WTC11 (cell line): Measurements from ENCODE around the gene FFAR2. TPM values are rescaled to one million over a fixed set of nuclear protein-coding genes. Genes with fewer than 3 reads are reported as not detected.

Source experiments
- ATAC-seq: fragments of 200-7000 bp; cut with Tn5 transposase; 2 replicates; pipeline ENCODE4 v1.10.0; 2021; ENCODE audit warnings: mild to moderate bottlenecking, moderate library complexity
- CTCF ChIA-PET: fragments of 300-600 bp; sonication (Branson Sonifier 250); formaldehyde crosslinking; loops from one replicate; lab custom pipeline; 2021; ENCODE audit warnings: antibody characterized with exemption; lab: Charles Lee
- POLR2A ChIA-PET: fragments of 350-600 bp; sonication (Branson Sonifier 250); formaldehyde crosslinking; loops from one replicate; lab custom pipeline; 2021; ENCODE audit warnings: antibody characterized with exemption; lab: Charles Lee
- DNase-seq: peaks from one replicate; pipeline ENCODE4 v3.0.0; 2021; ENCODE audit warnings: low spot score
- H3K27ac Mint-ChIP-seq: 2 replicates; pipeline ENCODE4 v1.8.0; 2021; ENCODE audit warnings: mixed read lengths
- H3K27me3 Mint-ChIP-seq: 2 replicates; pipeline ENCODE4 v1.8.0; 2021; ENCODE audit warnings: low read depth, mild to moderate bottlenecking, moderate library complexity, mixed read lengths
- H3K36me3 Mint-ChIP-seq: 2 replicates; pipeline ENCODE4 v1.8.0; 2021; ENCODE audit warnings: mixed read lengths
- H3K4me1 Mint-ChIP-seq: 2 replicates; pipeline ENCODE4 v1.8.0; 2022; ENCODE audit warnings: mixed read lengths
- H3K4me3 Mint-ChIP-seq: 2 replicates; pipeline ENCODE4 v1.8.0; 2021; ENCODE audit warnings: mild to moderate bottlenecking, moderate library complexity, mixed read lengths
- H3K9me3 Mint-ChIP-seq: 2 replicates; pipeline ENCODE4 v1.8.0; 2021; ENCODE audit warnings: mixed read lengths
- CDX4 ChIP-seq: fragments of 250-450 bp; sonication (Bioruptor Pico); IDR thresholded peaks from 2 replicates; pipeline ENCODE4 v1.9.0; 2021; ENCODE audit warnings: moderate library complexity, mild to moderate bottlenecking, inconsistent platforms, borderline replicate concordance
- CREM ChIP-seq: sonication (generic); formaldehyde crosslinking; IDR thresholded peaks from 2 replicates; pipeline ENCODE4 v1.8.1; 2022; ENCODE audit warnings: mild to moderate bottlenecking, missing genetic modification reagents, moderate library complexity
- CTCF ChIP-seq: fragments of 200-600 bp; IDR thresholded peaks from 2 replicates; pipeline ENCODE4 v1.8.0; 2022; ENCODE audit warnings: antibody characterized with exemption
- E2F4 ChIP-seq: sonication (generic); formaldehyde crosslinking; IDR thresholded peaks from 2 replicates; pipeline ENCODE4 v1.8.1; 2022; ENCODE audit warnings: low read depth, mild to moderate bottlenecking, moderate library complexity, missing genetic modification reagents, borderline replicate concordance
- E2F5 ChIP-seq: sonication (generic); formaldehyde crosslinking; IDR thresholded peaks from 2 replicates; pipeline ENCODE4 v1.8.1; 2022; ENCODE audit warnings: mild to moderate bottlenecking, moderate library complexity, missing genetic modification reagents
- ESRRA ChIP-seq: sonication (generic); formaldehyde crosslinking; IDR thresholded peaks from 2 replicates; pipeline ENCODE4 v1.8.1; 2022; ENCODE audit warnings: mild to moderate bottlenecking, missing genetic modification reagents, borderline replicate concordance
- ETV6 ChIP-seq: sonication (generic); formaldehyde crosslinking; IDR thresholded peaks from 2 replicates; pipeline ENCODE4 v1.8.1; 2022; ENCODE audit warnings: mild to moderate bottlenecking, missing genetic modification reagents
- FOXP4 ChIP-seq: sonication (generic); formaldehyde crosslinking; IDR thresholded peaks from 2 replicates; pipeline ENCODE4 v1.8.0; 2022; ENCODE audit warnings: mild to moderate bottlenecking, missing genetic modification reagents
- GABPB1 ChIP-seq: sonication (generic); formaldehyde crosslinking; IDR thresholded peaks from 2 replicates; pipeline ENCODE4 v1.8.1; 2023; ENCODE audit warnings: mild to moderate bottlenecking, missing genetic modification reagents
- GRHL2 ChIP-seq: fragments of 250-450 bp; sonication (Bioruptor Pico); IDR thresholded peaks from 2 replicates; pipeline ENCODE4 v1.8.0; 2022; ENCODE audit warnings: mild to moderate bottlenecking, moderate library complexity; ENCODE audit not compliant: insufficient replicate concordance, severe bottlenecking
- MYBL2 ChIP-seq: sonication (generic); formaldehyde crosslinking; IDR thresholded peaks from 2 replicates; pipeline ENCODE4 v1.8.1; 2023; ENCODE audit warnings: mild to moderate bottlenecking, moderate library complexity, missing genetic modification reagents
- NFATC4 ChIP-seq: fragments of 250-450 bp; sonication (Bioruptor Pico); IDR thresholded peaks from 2 replicates; pipeline ENCODE4 v1.9.0; 2021; ENCODE audit warnings: mild to moderate bottlenecking
- PRDM15 ChIP-seq: sonication (generic); formaldehyde crosslinking; IDR thresholded peaks from 2 replicates; pipeline ENCODE4 v1.8.0; 2022; ENCODE audit warnings: missing genetic modification reagents
- PRRX2 ChIP-seq: fragments of 250-450 bp; sonication (Bioruptor Pico); IDR thresholded peaks from 2 replicates; pipeline ENCODE4 v1.8.0; 2021; ENCODE audit warnings: mild to moderate bottlenecking
- RELA ChIP-seq: sonication (generic); formaldehyde crosslinking; IDR thresholded peaks from 2 replicates; pipeline ENCODE4 v1.8.1; 2022; ENCODE audit warnings: missing genetic modification reagents, mild to moderate bottlenecking, borderline replicate concordance
- USF1 ChIP-seq: sonication (generic); formaldehyde crosslinking; IDR thresholded peaks from 2 replicates; pipeline ENCODE4 v1.8.0; 2022; ENCODE audit warnings: mild to moderate bottlenecking, missing genetic modification reagents
- ZNF121 ChIP-seq: sonication (generic); formaldehyde crosslinking; IDR thresholded peaks from 2 replicates; pipeline ENCODE4 v1.8.0; 2023; ENCODE audit warnings: missing genetic modification reagents
- ZNF532 ChIP-seq: fragments of 250-450 bp; sonication (Bioruptor Pico); IDR thresholded peaks from 2 replicates; pipeline ENCODE4 v1.9.0; 2021; ENCODE audit warnings: mild to moderate bottlenecking, borderline replicate concordance
- total RNA-seq: library from RNA; stranded (reverse); gene quantifications from 3 replicates; pipeline ENCODE4 v1.2.3, GENCODE V29; 2021

Gene FFAR2
- total RNA-seq, 1 experiment from 2014 or later = not detected

GRCh38 chr19:35399948-35400772, 47.9 kb upstream of the FFAR2 start:
- POLR2A ChIA-PET = no interaction called here
- H3K9me3 Mint-ChIP-seq = no peaks in the 10 kb centered on the region
- TF ChIP-seq RELA (CRISPR knock-in tag) = no peak
- peak; percentile 42; the same call in 1 of the 2 replicates for TF ChIP-seq ZNF121 (CRISPR knock-in tag)
- TF ChIP-seq GABPB1 = no peak
- TF ChIP-seq FOXP4 (CRISPR knock-in tag) = no peak
- TF ChIP-seq CTCF = no peak
- TF ChIP-seq, all 79 proteins: peak for 1
- Mint-ChIP-seq H3K27me3 (no peaks in the 10 kb centered on the region; the same call in 1 of the 2 replicates), H3K4me3 (no peak overlapping the region), H3K27ac (no peak overlapping the region), H3K4me1 (no peaks in the 10 kb centered on the region), H3K36me3 (no peaks in the 10 kb centered on the region)
- no peak for ATAC-seq
- DNase-seq = no peak
- CTCF ChIA-PET = no interaction called here

- Mint-ChIP-seq H3K4me3 (no peak overlapping the region), H3K4me1 (no peaks in the 10 kb centered on the region), H3K9me3 (no peaks in the 10 kb centered on the region), H3K27me3 (peaks cover under 1% of the 10 kb centered on the region; the same call in 1 of the 2 replicates), H3K36me3 (no peaks in the 10 kb centered on the region), H3K27ac (no peak overlapping the region)
- ATAC-seq (no peak), DNase-seq (no peak)
- CTCF ChIA-PET = interaction anchor here (1.1 kb wide), 1 partner anchor 94 kb away, joined by 4 read pairs; no protein-coding TSS in a partner anchor
- POLR2A ChIA-PET = no interaction called here
- no peak for TF ChIP-seq CDX4 (CRISPR knock-in tag)
- TF ChIP-seq PRRX2 (CRISPR knock-in tag) = no peak
- TF ChIP-seq PRDM15 = no peak
- TF ChIP-seq USF1 = no peak
- TF ChIP-seq ZNF532 = no peak
- TF ChIP-seq GRHL2 (CRISPR knock-in tag) = no peak
- no peak for TF ChIP-seq MYBL2
- no peak for TF ChIP-seq CREM (CRISPR knock-in tag)
- no peak for TF ChIP-seq ETV6 (CRISPR knock-in tag)
- no peak for TF ChIP-seq E2F4
- no peak for TF ChIP-seq E2F5
- no peak for TF ChIP-seq NFATC4 (CRISPR knock-in tag)
- TF ChIP-seq ESRRA = no peak
Observed at GRCh38 chr19:35400773-35401100, 47.3 kb upstream of the FFAR2 start.
